ENCODE measurements around the gene DBNL. TPM values are rescaled to one million over a fixed set of nuclear protein-coding genes. Genes with fewer than 3 reads are reported as not detected.

DBNL gene
- total RNA-seq, 1 donor from 2014 or later: 94.5 TPM

GRCh38 chr7:44064791-44065430 lies 20.4 kb downstream of the DBNL start:
- Mint-ChIP-seq H3K27me3 (ENCODE audit: unreplicated experiment) (no peaks in the 10 kb centered on the region), H3K36me3 (ENCODE audit: unreplicated experiment) (peaks cover 9% of the 10 kb centered on the region), H3K4me1 (ENCODE audit: unreplicated experiment) (peaks cover 3% of the 10 kb centered on the region), H3K4me3 (ENCODE audit: unreplicated experiment) (no peak overlapping the region), H3K9me3 (ENCODE audit: unreplicated experiment) (no peaks in the 10 kb centered on the region), H3K27ac (ENCODE audit: unreplicated experiment) (no peak overlapping the region)
- no peak for TF ChIP-seq CTCF (IDR thresholded peaks at IDR 0.05)
- DNase-seq (ENCODE audit: extremely low spot score, unreplicated experiment): no peak

GRCh38 chr7:44065431-44066110 lies 21.1 kb downstream of the DBNL start, which contains the start of gene PGAM2:
PGAM2 (minus strand) TSS chr7:44065567; CDS start chr7:44065529, 38 bp downstream.
- H3K9me3 Mint-ChIP-seq (ENCODE audit: unreplicated experiment): no peaks in the 10 kb centered on the region
- no peak within 1 kb of the TSS for H3K27ac Mint-ChIP-seq (ENCODE audit: unreplicated experiment)
- H3K27me3 Mint-ChIP-seq (ENCODE audit: unreplicated experiment): no peaks in the 10 kb centered on the region
- peaks cover 3% of the 10 kb centered on the region for H3K4me1 Mint-ChIP-seq (ENCODE audit: unreplicated experiment)
- H3K4me3 Mint-ChIP-seq (ENCODE audit: unreplicated experiment): no peak within 1 kb of the TSS
- no peak for TF ChIP-seq CTCF (IDR thresholded peaks at IDR 0.05)
- no peak for DNase-seq (ENCODE audit: extremely low spot score, unreplicated experiment)
- peaks cover 7% of the 10 kb centered on the region for H3K36me3 Mint-ChIP-seq (ENCODE audit: unreplicated experiment)

GRCh38 chr7:44066111-44066460 lies 21.6 kb downstream of the DBNL start:
- no peak overlapping the region for H3K4me3 Mint-ChIP-seq (ENCODE audit: unreplicated experiment)
- no peak overlapping the region for H3K27ac Mint-ChIP-seq (ENCODE audit: unreplicated experiment)
- H3K27me3 Mint-ChIP-seq (ENCODE audit: unreplicated experiment): no peaks in the 10 kb centered on the region
- H3K4me1 Mint-ChIP-seq (ENCODE audit: unreplicated experiment): peaks cover 3% of the 10 kb centered on the region
- no peak for TF ChIP-seq CTCF (IDR thresholded peaks at IDR 0.05)
- no peaks in the 10 kb centered on the region for H3K9me3 Mint-ChIP-seq (ENCODE audit: unreplicated experiment)
- no peak for DNase-seq (ENCODE audit: extremely low spot score, unreplicated experiment)
- H3K36me3 Mint-ChIP-seq (ENCODE audit: unreplicated experiment): peaks cover 7% of the 10 kb centered on the region

GRCh38 chr7:44066494-44067063 lies 22.1 kb downstream of the DBNL start:
- no peaks in the 10 kb centered on the region for H3K9me3 Mint-ChIP-seq (ENCODE audit: unreplicated experiment)
- peaks cover 2% of the 10 kb centered on the region for H3K36me3 Mint-ChIP-seq (ENCODE audit: unreplicated experiment)
- no peak for DNase-seq (ENCODE audit: extremely low spot score, unreplicated experiment)
- TF ChIP-seq CTCF (IDR thresholded peaks at IDR 0.05): no peak
- H3K4me1 Mint-ChIP-seq (ENCODE audit: unreplicated experiment): peaks cover 3% of the 10 kb centered on the region
- no peak overlapping the region for H3K4me3 Mint-ChIP-seq (ENCODE audit: unreplicated experiment)
- no peak overlapping the region for H3K27ac Mint-ChIP-seq (ENCODE audit: unreplicated experiment)
- H3K27me3 Mint-ChIP-seq (ENCODE audit: unreplicated experiment): no peaks in the 10 kb centered on the region

All from osteocyte (in vitro differentiated cells).